Left forelimb (tissue), 1 donor: ENCODE measurements around the gene PGPEP1.

Source experiments
- DNase-seq: peaks from one replicate; pipeline ENCODE4 v3.0.0-alpha.2; 2018; ENCODE audit warnings: low spot score

PGPEP1 gene

DNA sequence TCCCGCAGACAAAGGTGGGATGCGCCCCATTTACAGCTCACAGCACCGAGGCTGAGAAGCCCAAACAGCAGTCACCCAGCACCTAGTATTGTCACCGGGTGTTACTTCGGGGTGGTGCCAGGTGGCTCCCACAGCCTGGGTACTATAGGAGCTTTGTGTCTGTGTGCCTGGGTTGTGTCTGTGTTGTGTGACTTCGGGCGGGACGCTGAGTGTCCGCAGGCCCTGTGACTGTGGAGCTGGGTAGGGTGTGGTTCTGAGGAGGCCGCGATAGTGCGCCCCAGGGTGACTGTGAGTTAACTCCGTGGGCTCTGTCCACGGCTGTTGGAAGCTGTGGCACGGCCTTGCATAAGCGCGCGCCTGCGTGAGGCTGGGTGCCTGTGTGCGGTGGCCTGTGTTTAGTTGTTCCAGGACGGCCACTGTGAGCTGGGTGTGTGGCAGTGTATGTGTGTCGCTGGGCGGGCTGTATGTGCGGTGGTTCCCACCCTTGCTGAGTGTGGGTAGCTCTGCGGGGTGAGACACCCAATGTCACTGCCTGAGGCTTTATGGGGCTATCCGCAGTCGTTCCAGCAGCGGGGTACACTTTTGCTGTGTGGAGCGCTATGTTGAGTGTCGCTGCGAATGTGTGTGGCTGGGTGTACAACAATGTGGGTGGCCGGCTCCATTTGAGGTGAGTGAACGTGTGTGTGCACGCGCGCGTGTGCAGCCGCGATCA lies 78.2 kb downstream of the PGPEP1 start:
- no peak for DNase-seq

DNA sequence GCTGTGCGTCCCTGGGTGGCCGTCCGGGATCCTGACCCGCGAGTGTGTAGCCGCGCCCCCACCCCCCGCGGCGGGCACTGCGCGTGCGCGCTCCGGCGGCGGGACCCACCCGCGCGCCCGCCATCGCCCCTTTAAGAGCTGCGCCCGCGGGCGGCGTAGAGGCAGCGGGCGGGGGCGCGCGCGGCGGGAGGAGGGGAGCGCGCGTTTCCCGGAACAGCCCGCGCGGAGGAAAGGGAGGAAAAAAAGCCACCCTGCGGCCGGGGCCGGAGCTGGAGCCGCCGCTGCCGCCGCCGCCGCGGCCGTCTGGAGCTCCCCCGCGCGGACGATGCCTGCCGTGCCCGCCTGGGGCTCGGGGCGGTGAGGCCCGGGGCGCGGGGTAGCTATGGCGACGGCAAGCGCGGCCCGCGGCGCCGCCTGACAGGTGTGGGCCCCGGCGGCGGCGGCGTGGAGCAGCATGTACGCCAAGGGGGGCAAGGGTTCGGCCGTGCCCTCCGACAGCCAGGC lies 78.8 kb downstream of the PGPEP1 start, which contains the start of gene SSBP4:
SSBP4 (plus strand) TSS at position 204 of the 504 bp plus-strand sequence; CDS start at position 455, 251 bp downstream.
- DNase-seq, result peak; percentile 91
